ENCODE results near the gene BLOC1S2.
"Not testable (repeated sequence)": the region's sequence is repeated elsewhere in the genome, so short reads cannot be mapped to it uniquely, and the experiment has no call there.

BLOC1S2 gene

GRCh38 chr10:100288196-100288595 is 1.7 kb upstream of the BLOC1S2 start:
- intact Hi-C loops (cut with DNase I; ENCODE audit: low total_unique reads): no loop called here
- no peaks in the 10 kb centered on the region for H3K27me3 ChIP-seq
- H3K36me3 ChIP-seq: no peaks in the 10 kb centered on the region
- H3K4me1 ChIP-seq: peaks cover 0 to 34% (median 16%) of the 10 kb centered on the region in 4 donors
- no peak overlapping the region for H3K4me3 ChIP-seq
- no peak for DNase-seq
- no peaks in the 10 kb centered on the region for H3K9me3 ChIP-seq
- H3K27ac ChIP-seq: no peak overlapping the region
- TF ChIP-seq, protein P1, sequence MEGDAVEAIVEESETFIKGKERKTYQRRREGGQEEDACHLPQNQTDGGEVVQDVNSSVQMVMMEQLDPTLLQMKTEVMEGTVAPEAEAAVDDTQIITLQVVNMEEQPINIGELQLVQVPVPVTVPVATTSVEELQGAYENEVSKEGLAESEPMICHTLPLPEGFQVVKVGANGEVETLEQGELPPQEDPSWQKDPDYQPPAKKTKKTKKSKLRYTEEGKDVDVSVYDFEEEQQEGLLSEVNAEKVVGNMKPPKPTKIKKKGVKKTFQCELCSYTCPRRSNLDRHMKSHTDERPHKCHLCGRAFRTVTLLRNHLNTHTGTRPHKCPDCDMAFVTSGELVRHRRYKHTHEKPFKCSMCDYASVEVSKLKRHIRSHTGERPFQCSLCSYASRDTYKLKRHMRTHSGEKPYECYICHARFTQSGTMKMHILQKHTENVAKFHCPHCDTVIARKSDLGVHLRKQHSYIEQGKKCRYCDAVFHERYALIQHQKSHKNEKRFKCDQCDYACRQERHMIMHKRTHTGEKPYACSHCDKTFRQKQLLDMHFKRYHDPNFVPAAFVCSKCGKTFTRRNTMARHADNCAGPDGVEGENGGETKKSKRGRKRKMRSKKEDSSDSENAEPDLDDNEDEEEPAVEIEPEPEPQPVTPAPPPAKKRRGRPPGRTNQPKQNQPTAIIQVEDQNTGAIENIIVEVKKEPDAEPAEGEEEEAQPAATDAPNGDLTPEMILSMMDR (IDR thresholded peaks at IDR 0.05): no peak

- TF ChIP-seq, protein P1 (IDR thresholded peaks at IDR 0.05): no peak
- intact Hi-C loops (cut with DNase I; ENCODE audit: low total_unique reads): no loop called here
- Histone ChIP-seq H3K9me3 (no peaks in the 10 kb centered on the region), H3K4me1 (peaks cover 0 to 36% (median 16%) of the 10 kb centered on the region in 4 donors), H3K27ac (no peak overlapping the region), H3K4me3 (no peak overlapping the region), H3K36me3 (no peaks in the 10 kb centered on the region), H3K27me3 (no peaks in the 10 kb centered on the region)
- DNase-seq: no peak
Measured at GRCh38 chr10:100287756-100288155, 1.3 kb upstream of the BLOC1S2 start.

DNA sequence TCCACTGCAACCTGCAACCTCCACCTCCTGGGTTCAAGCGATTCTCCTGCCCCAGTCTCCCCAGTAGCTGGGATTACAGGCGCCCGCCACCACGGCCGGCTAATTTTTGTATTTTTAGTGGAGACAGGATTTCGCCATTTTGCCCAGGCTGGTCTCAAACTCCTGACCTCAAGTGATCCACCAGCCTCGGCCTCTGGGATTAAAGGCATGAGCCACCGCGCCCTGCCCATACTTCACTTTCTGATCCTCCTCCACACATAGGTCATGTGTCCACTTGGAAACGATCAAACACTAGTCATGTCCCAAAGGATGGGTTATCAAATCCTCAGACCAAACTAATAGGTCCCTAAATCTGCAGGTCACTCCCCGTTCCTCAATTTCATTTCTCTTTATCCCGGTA is 1.2 kb downstream of the BLOC1S2 start:
- H3K9me3 ChIP-seq; DNase-seq; H3K27me3 ChIP-seq; intact Hi-C loops (cut with DNase I; ENCODE audit: low total_unique reads): not testable (repeated sequence)
- Histone ChIP-seq H3K4me3 (peak overlapping the region; percentile 78 to 85), H3K4me1 (peaks cover 0 to 36% (median 16%) of the 10 kb centered on the region in 4 donors), H3K36me3 (peaks cover 1 to 11% (median 10%) of the 10 kb centered on the region in 3 donors), H3K27ac (peak overlapping the region; percentile 93 to 96)

DNA sequence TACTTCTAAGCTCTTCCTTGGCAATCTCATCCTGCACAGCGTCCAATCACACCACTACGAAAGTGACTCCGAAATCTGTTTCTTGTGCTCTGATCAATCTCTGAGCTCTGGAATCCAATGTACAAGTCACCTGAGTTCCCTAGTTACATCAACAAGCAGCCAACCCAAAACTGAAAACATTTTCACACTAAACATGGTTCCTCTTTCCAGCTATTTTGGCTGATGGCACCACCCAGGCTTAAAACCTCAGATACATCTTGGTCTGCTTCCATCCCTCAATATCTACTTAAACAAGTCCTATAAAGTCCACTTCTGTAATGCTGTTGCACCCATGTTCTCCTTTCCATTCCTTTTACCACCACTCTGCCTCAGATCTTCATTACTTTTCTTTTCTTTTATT is 3.6 kb downstream of the BLOC1S2 start:
- Histone ChIP-seq H3K27me3 (no peaks in the 10 kb centered on the region), H3K4me3 (no peak overlapping the region), H3K4me1 (peaks cover 0 to 36% (median 16%) of the 10 kb centered on the region in 4 donors), H3K9me3 (no peaks in the 10 kb centered on the region), H3K36me3 (peaks cover 19 to 30% (median 28%) of the 10 kb centered on the region in 3 donors), H3K27ac (no peak overlapping the region)
- TF ChIP-seq, protein P1 (IDR thresholded peaks at IDR 0.05): no peak
- intact Hi-C loops (cut with DNase I; ENCODE audit: low total_unique reads): no loop called here
- DNase-seq: no peak

DNA sequence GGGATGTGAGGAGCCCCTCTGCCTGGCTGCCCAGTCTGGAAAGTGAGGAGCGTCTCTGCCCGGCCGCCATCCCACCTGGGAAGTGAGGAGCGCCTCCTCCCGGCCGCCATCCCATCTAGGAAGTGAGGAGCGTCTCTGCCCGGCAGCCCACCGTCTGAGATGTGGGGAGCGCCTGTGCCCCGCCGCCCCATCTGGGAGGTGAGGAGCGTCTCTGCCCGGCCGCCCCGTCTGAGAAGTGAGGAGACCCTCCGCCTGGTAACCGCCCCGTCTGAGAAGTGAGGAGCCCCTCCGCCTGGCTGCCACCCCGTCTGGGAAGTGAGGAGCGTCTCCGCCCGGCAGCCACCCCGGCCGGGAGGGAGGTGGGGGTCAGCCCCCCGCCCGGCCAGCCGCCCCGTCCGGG is 9.5 kb downstream of the BLOC1S2 start:
- intact Hi-C loops (cut with DNase I; ENCODE audit: low total_unique reads); H3K4me1 ChIP-seq; H3K4me3 ChIP-seq; H3K9me3 ChIP-seq; H3K27me3 ChIP-seq; H3K27ac ChIP-seq; DNase-seq: not testable (repeated sequence)
- peaks cover 28 to 58% (median 41%) of the 10 kb centered on the region in 3 donors for H3K36me3 ChIP-seq

GRCh38 chr10:100267239-100268104 is 19.0 kb downstream of the BLOC1S2 start, which contains the start of gene CWF19L1:
TSS of gene CWF19L1 (minus strand) at chr10:100267638. CDS start at chr10:100267593, 45 bp downstream.
- intact Hi-C loops (cut with DNase I; ENCODE audit: low total_unique reads): no loop called here
- Histone ChIP-seq H3K27me3 (no peaks in the 10 kb centered on the region), H3K36me3 (peaks cover 0 to 6% (median 0%) of the 10 kb centered on the region in 3 donors), H3K4me3 (peak within 1 kb of the TSS; percentile 70 to 99), H3K27ac (peak within 1 kb of the TSS; percentile 78 to 83), H3K4me1 (peaks cover 0 to 22% (median 14%) of the 10 kb centered on the region in 4 donors), H3K9me3 (no peaks in the 10 kb centered on the region)
- DNase-seq: peak; percentile 81 to 90
- TF ChIP-seq, protein P1 (IDR thresholded peaks at IDR 0.05): no peak
